ENCODE data around the gene BCKDHB. TPM values are rescaled to one million over a fixed set of nuclear protein-coding genes. Genes with fewer than 3 reads are reported as not detected.

The BCKDHB gene
- total RNA-seq, 6 donors from 2014 or later: 12.8 to 26.2 (median 14.5) TPM

DNA sequence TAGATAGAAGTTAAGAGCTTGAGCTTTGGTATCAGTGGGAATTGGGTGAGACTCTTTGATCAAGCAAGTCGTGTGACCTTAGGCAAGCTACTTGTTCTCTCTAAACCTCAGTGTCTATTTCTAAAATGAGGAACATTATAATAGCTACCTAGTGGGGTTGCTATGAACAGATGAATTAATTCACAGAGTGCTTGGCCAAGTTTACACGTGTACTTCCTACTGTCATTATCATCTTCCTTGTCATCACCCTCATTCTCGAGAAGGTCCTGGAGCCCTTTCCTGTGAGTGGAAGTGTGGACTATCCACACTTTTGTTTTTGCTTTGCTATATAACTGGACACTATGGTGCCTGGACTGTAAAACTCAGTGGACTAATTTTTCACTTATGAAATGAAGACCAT lies 64.0 kb downstream of the BCKDHB start:
- Histone ChIP-seq H3K4me1 (no peaks in the 10 kb centered on the region), H3K27ac (no peak overlapping the region), H3K27me3 (no peaks in the 10 kb centered on the region), H3K4me3 (no peak overlapping the region), H3K9me3 (no peaks in the 10 kb centered on the region), H3K36me3 (no peaks in the 10 kb centered on the region)
- ATAC-seq (ENCODE audit: low FRiP score in 2 of 2) (no peak), DNase-seq (no peak)
- WGBS, 2 donors: 66 to 69% methylated on average over 3 of the region's 3 CpGs
- TF ChIP-seq, protein P1, sequence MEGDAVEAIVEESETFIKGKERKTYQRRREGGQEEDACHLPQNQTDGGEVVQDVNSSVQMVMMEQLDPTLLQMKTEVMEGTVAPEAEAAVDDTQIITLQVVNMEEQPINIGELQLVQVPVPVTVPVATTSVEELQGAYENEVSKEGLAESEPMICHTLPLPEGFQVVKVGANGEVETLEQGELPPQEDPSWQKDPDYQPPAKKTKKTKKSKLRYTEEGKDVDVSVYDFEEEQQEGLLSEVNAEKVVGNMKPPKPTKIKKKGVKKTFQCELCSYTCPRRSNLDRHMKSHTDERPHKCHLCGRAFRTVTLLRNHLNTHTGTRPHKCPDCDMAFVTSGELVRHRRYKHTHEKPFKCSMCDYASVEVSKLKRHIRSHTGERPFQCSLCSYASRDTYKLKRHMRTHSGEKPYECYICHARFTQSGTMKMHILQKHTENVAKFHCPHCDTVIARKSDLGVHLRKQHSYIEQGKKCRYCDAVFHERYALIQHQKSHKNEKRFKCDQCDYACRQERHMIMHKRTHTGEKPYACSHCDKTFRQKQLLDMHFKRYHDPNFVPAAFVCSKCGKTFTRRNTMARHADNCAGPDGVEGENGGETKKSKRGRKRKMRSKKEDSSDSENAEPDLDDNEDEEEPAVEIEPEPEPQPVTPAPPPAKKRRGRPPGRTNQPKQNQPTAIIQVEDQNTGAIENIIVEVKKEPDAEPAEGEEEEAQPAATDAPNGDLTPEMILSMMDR (IDR thresholded peaks at IDR 0.05): no peak
- TF ChIP-seq POLR2AphosphoS5 (IDR thresholded peaks at IDR 0.05): no peak
- no peak for TF ChIP-seq EP300 (IDR thresholded peaks at IDR 0.05)
- TF ChIP-seq POLR2A (IDR thresholded peaks at IDR 0.05): no peak

DNA sequence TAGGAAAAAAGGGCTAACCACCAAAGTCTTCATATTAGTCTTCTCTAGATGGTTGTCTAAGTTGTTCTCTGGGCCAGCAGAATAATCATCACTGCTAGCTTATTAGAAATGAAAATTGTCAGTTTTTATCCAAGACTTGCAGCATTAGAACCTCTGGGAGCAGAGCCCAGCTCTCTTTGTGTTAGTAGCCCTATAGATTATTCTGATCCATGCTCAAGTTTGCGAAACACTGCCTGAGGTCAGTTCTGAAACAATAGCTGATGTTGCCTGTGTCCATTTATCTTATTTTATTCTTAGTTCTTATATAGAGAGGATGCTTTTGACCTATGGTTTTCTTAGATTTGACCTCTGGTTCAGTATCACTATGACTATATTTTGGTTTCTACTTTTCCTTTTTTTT lies 66.9 kb downstream of the BCKDHB start:
- no peaks in the 10 kb centered on the region for H3K9me3 ChIP-seq
- TF ChIP-seq POLR2AphosphoS5 (IDR thresholded peaks at IDR 0.05) (no peak), POLR2A (IDR thresholded peaks at IDR 0.05) (no peak), EP300 (IDR thresholded peaks at IDR 0.05) (no peak)
- TF ChIP-seq, protein P1 (IDR thresholded peaks at IDR 0.05): no peak
- H3K27me3 ChIP-seq: no peaks in the 10 kb centered on the region
- ATAC-seq (ENCODE audit: low FRiP score in 2 of 2) (no peak), DNase-seq (no peak)
- no peak overlapping the region for H3K4me3 ChIP-seq
- WGBS, 2 donors: 97 to 100% methylated on average over 1 of the region's 1 CpG
- no peaks in the 10 kb centered on the region for H3K36me3 ChIP-seq
- no peaks in the 10 kb centered on the region for H3K4me1 ChIP-seq
- H3K27ac ChIP-seq: no peak overlapping the region

DNA sequence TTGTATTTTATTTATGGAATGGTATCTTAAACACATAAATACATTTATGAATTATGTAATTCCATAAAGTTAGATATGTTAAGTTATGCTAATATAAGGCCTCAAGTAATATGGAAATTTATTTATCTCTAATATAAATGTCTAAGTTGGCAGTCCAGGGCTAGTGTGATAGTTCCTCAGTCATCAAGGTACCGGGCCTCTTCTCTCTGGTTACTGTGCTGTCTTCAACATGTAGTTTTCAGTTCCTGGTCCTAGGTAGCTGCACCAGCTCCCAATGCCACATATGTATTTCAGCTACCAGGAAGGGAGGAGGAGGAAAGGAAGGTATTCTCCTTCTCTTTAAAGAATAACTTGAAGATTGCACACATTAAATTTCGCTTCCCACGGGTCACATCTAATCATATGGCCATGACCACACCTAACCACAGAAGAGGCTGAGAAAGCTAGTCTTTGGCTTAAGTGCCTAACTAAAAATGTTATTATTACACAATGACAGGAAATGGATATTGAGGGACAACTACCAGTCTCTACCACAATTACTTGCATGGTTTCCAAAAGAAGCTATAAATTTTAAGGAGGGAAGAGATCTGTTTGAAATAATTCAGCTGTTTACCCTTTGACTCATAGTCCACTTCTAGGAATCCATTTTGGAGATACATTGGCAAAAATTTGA lies 68.6 kb downstream of the BCKDHB start:
- Histone ChIP-seq H3K27me3 (no peaks in the 10 kb centered on the region), H3K4me1 (no peaks in the 10 kb centered on the region), H3K4me3 (no peak overlapping the region), H3K27ac (no peak overlapping the region), H3K9me3 (no peaks in the 10 kb centered on the region), H3K36me3 (no peaks in the 10 kb centered on the region)
- ATAC-seq (ENCODE audit: low FRiP score in 2 of 2) (no peak), DNase-seq (no peak)
- 67 to 70% methylated on average over 3 of the region's 3 CpGs for WGBS, 2 donors
- TF ChIP-seq EP300 (IDR thresholded peaks at IDR 0.05): no peak
- TF ChIP-seq, protein P1 (IDR thresholded peaks at IDR 0.05): no peak
- TF ChIP-seq POLR2AphosphoS5 (IDR thresholded peaks at IDR 0.05): no peak
- no peak for TF ChIP-seq POLR2A (IDR thresholded peaks at IDR 0.05)

DNA sequence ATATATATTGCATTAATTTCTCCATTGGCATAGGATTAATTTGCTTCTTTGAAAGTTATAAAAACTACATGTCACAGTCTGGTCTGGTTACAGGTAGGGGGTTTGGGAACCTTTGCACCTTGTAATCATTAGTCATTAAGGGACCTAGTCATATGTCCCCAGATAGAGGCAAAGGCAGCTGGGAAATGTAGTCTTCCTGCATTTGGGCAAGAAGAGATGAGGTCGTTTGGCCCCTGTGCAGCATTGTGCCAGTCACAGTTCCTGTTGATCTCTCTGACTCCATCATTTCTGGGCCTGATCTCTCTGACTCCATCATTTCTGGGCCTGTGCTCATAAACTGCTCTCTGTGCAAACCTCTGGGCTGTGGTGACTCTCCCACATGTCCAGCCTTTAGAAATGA lies 73.2 kb downstream of the BCKDHB start:
- 31 to 33% methylated on average over 1 of the region's 1 CpG for WGBS, 2 donors
- H3K9me3 ChIP-seq: no peaks in the 10 kb centered on the region
- no peak overlapping the region for H3K27ac ChIP-seq
- DNase-seq (no peak), ATAC-seq (ENCODE audit: low FRiP score in 2 of 2) (no peak)
- TF ChIP-seq POLR2A (IDR thresholded peaks at IDR 0.05) (no peak), POLR2AphosphoS5 (IDR thresholded peaks at IDR 0.05) (no peak), EP300 (IDR thresholded peaks at IDR 0.05) (no peak)
- TF ChIP-seq, protein P1 (IDR thresholded peaks at IDR 0.05): no peak
- H3K4me1 ChIP-seq: no peaks in the 10 kb centered on the region
- no peaks in the 10 kb centered on the region for H3K36me3 ChIP-seq
- no peak overlapping the region for H3K4me3 ChIP-seq
- H3K27me3 ChIP-seq: no peaks in the 10 kb centered on the region

Data from upper lobe of left lung (tissue), 6 donors.